ENCODE measurements around the gene SLC4A4.

- TF ChIP-seq POLR2A (IDR thresholded peaks at IDR 0.05) (no peak), CTCF (IDR thresholded peaks at IDR 0.05) (no peak), EP300 (IDR thresholded peaks at IDR 0.05) (no peak)
Measured at GRCh38 chr4:71360844-71361243, 22.0 kb downstream of the SLC4A4 start.
